Measurements from ENCODE around the gene GC. TPM values are rescaled to one million over a fixed set of nuclear protein-coding genes. Genes with fewer than 3 reads are reported as not detected.

GC gene, protein sequence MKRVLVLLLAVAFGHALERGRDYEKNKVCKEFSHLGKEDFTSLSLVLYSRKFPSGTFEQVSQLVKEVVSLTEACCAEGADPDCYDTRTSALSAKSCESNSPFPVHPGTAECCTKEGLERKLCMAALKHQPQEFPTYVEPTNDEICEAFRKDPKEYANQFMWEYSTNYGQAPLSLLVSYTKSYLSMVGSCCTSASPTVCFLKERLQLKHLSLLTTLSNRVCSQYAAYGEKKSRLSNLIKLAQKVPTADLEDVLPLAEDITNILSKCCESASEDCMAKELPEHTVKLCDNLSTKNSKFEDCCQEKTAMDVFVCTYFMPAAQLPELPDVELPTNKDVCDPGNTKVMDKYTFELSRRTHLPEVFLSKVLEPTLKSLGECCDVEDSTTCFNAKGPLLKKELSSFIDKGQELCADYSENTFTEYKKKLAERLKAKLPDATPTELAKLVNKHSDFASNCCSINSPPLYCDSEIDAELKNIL
- total RNA-seq (2012; rRNA removed) (not detected in 2 replicates), polyA plus RNA-seq (2012; rRNA removed) (not detected in 2 replicates), Bru-seq, nascent RNA (percentile 1 among the genes with signal in this experiment), BruChase-seq, experiment 1, labeled RNA remaining after a 6-hour chase (not detected), BruChase-seq, experiment 2, labeled RNA remaining after a 2-hour chase (not detected)
- not detected in 2 replicates for polyA plus RNA-seq (2012; cell fraction: cytosol; rRNA removed)
- polyA plus RNA-seq (2012; cell fraction: nucleus; rRNA removed; ENCODE audit: low replicate concordance) = not detected in 2 replicates
- long read RNA-seq = 0 reads

GRCh38 chr4:71783972-71784371, at the start of gene GC:
TSS of gene GC (minus strand) at chr4:71784079. CDS start at chr4:71784018, 61 bp downstream.
- no peak within 1 kb of the TSS for H4K8ac ChIP-seq (ENCODE audit: low read depth in 2 of 2, low read length in 2 of 2)
- no peak within 1 kb of the TSS for H4K5ac ChIP-seq (ENCODE audit: low read depth, low read length)
- no TSS peak for BruUV-seq (replicated peaks)
- no peaks in the 10 kb centered on the region for H3K79me1 ChIP-seq (ENCODE audit: low read depth in 1 of 2, low read length in 2 of 2)
- no peak within 1 kb of the TSS for H3K4me2 ChIP-seq (ENCODE audit: low read depth, low read length)
- H2BK120ac ChIP-seq (ENCODE audit: low read depth, low read length) = no peak within 1 kb of the TSS
- no peak within 1 kb of the TSS for H3K56ac ChIP-seq (ENCODE audit: extremely low read depth, insufficient read depth, low read length)
- no peak within 1 kb of the TSS for H4K91ac ChIP-seq (ENCODE audit: insufficient read depth, low read depth, low read length)
- dilution Hi-C loops (cut with HindIII; ENCODE audit: low sequenced_read_pairs, unreplicated experiment) (no loop called here), in situ Hi-C loops (cut with MboI; ENCODE audit: low sequenced_read_pairs) (no loop called here), intact Hi-C loops (cut with micrococcal nuclease) (no loop called here)
- no peaks in the 10 kb centered on the region for H3K27me3 ChIP-seq (ENCODE audit: control insufficient read depth, insufficient read depth, low read length)
- no peak within 1 kb of the TSS for H3K4ac ChIP-seq (ENCODE audit: low read depth, low read length)
- no peak within 1 kb of the TSS for H3K18ac ChIP-seq (ENCODE audit: low read depth, low read length)
- ChIA-PET CTCF (no interaction called here), POLR2A (ENCODE audit: unreplicated experiment) (no interaction called here)
- H2BK20ac ChIP-seq (ENCODE audit: low read depth, low read length) = no peak within 1 kb of the TSS
- no peak within 1 kb of the TSS for H2BK15ac ChIP-seq (ENCODE audit: low read depth, low read length)
- H2AK5ac ChIP-seq (ENCODE audit: low read depth, low read length) = no peak within 1 kb of the TSS
- no peak within 1 kb of the TSS for H2AFZ ChIP-seq (replicated peaks; ENCODE audit: low read length, poor library complexity)
- no peak within 1 kb of the TSS for H3K23ac ChIP-seq (ENCODE audit: low read depth, low read length)
- no peak within 1 kb of the TSS for H3K9ac ChIP-seq (ENCODE audit: low read depth, low read length)
- no peak within 1 kb of the TSS for H3K27ac ChIP-seq (ENCODE audit: insufficient read depth, low read length)
- no peaks in the 10 kb centered on the region for H3K4me1 ChIP-seq (ENCODE audit: control insufficient read depth, insufficient read depth, low read length)
- H3K14ac ChIP-seq (replicated peaks; ENCODE audit: low read depth, low read length) = no peak within 1 kb of the TSS
- H2BK5ac ChIP-seq (ENCODE audit: low read depth, low read length, poor library complexity, severe bottlenecking) = no peak within 1 kb of the TSS
- no peak within 1 kb of the TSS for H2AK9ac ChIP-seq (replicated peaks; ENCODE audit: low read depth, low read length, poor library complexity)
- DNase-seq (no peak), ATAC-seq (ENCODE audit: low read depth) (no peak)
- no peak within 1 kb of the TSS for H3K4me3 ChIP-seq (ENCODE audit: insufficient read depth, low read depth, low read length)
- no peak for TF ChIP-seq POLR2A (IDR thresholded peaks at IDR 0.05; ENCODE audit: low read depth, low read length)
- TF ChIP-seq MXI1 (IDR thresholded peaks at IDR 0.05; ENCODE audit: borderline replicate concordance, low read depth, low read length) = no peak
- no peak for TF ChIP-seq MAFK (IDR thresholded peaks at IDR 0.05; ENCODE audit: low read depth, low read length)
- TF ChIP-seq, protein P1, sequence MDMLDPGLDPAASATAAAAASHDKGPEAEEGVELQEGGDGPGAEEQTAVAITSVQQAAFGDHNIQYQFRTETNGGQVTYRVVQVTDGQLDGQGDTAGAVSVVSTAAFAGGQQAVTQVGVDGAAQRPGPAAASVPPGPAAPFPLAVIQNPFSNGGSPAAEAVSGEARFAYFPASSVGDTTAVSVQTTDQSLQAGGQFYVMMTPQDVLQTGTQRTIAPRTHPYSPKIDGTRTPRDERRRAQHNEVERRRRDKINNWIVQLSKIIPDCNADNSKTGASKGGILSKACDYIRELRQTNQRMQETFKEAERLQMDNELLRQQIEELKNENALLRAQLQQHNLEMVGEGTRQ (IDR thresholded peaks at IDR 0.05; ENCODE audit: low read depth, low read length) = no peak
- no peak for TF ChIP-seq FOS (IDR thresholded peaks at IDR 0.05; ENCODE audit: low read depth, low read length)
- no peak for TF ChIP-seq BHLHE40 (IDR thresholded peaks at IDR 0.05; ENCODE audit: low read depth, low read length)
- no peaks in the 10 kb centered on the region for H3K36me3 ChIP-seq (ENCODE audit: control insufficient read depth, insufficient read depth, low read length)
- H4K20me1 ChIP-seq (ENCODE audit: insufficient read depth, low read length) = no peaks in the 10 kb centered on the region
- H3K9me3 ChIP-seq (ENCODE audit: control insufficient read depth, insufficient read depth, low read length) = no peaks in the 10 kb centered on the region
- no peaks in the 10 kb centered on the region for H3K9me1 ChIP-seq (ENCODE audit: insufficient read depth, low read length)

Data from IMR-90 (cell line).